ENCODE measurements around the gene GRIK4. TPM values are rescaled to one million over a fixed set of nuclear protein-coding genes. Genes with fewer than 3 reads are reported as not detected.

The GRIK4 gene
- total and polyA plus RNA-seq, 2 donors (not counting 1 experiment from before 2014, with no cell fraction given), result 0.12 to 0.27 TPM

DNA sequence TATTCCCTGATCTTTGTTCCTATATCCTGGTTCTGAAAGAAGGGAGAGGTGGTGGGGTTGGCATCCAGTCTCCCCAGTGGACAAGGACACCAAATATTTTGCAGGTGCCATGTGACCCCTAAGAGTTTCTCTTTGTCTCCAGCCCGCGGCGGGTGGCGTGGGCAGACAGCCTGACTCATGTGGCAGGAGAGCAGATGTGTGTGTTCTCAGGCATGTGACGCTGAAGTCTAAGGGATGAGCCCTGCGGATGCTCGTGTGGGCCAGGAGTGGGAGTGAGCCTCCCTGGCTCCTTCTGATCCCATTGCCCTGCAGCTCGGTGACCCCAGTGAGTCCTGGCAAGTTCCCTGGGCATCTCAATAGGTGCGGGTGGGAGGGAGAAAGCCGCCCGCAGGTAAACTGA, 417.5 kb downstream of the GRIK4 start:
- ATAC-seq (ENCODE audit: low read depth) (no peak), DNase-seq (no peak)
- intact Hi-C loops (cut with micrococcal nuclease), result no loop called here
- Mint-ChIP-seq H3K9me3 (ENCODE audit: insufficient read depth) (no peaks in the 10 kb centered on the region), H3K27me3 (peaks cover 6% of the 10 kb centered on the region), H3K4me1 (peaks cover 17% of the 10 kb centered on the region), H3K27ac (no peak overlapping the region), H3K4me3 (no peak overlapping the region)
- Histone ChIP-seq H3K36me3 (replicated peaks in 1 of 2; ENCODE audit: control extremely low read depth in 1 of 2, control insufficient read depth in 1 of 2, extremely low read depth in 1 of 2, insufficient read depth in 2 of 2, low read length in 1 of 2) (no peaks in the 10 kb centered on the region), H3K4me1 (ENCODE audit: control insufficient read depth in 2 of 2, insufficient read depth in 2 of 2, low read length in 2 of 2) (peaks cover 9 to 15% of the 10 kb centered on the region in 2 donors), H3K27me3 (replicated peaks in 1 of 4; ENCODE audit: control extremely low read depth in 1 of 4, control insufficient read depth in 3 of 4, insufficient read depth in 4 of 4, low read length in 3 of 4) (no peaks in the 10 kb centered on the region), H3K9me3 (ENCODE audit: control extremely low read depth in 1 of 3, control insufficient read depth in 2 of 3, insufficient read depth in 1 of 3, low read length in 2 of 3) (peaks cover 0 to under 1% (median 0%) of the 10 kb centered on the region in 3 donors), H3K79me2 (ENCODE audit: control insufficient read depth, insufficient read depth, low read length) (no peaks in the 10 kb centered on the region), H3K4me2 (replicated peaks; ENCODE audit: low read depth, low read length, poor library complexity, severe bottlenecking) (no peak overlapping the region), H3K9ac (ENCODE audit: low read length) (no peak overlapping the region), H3K27ac (ENCODE audit: low read length in 2 of 2) (no peak overlapping the region), H3K4me3 (ENCODE audit: control extremely low read depth in 1 of 5, extremely low read depth in 1 of 5, insufficient read depth in 1 of 5, low read depth in 2 of 5, low read length in 4 of 5) (no peak overlapping the region), H2AFZ (ENCODE audit: insufficient read depth, low read depth, low read length, poor library complexity, severe bottlenecking) (no peak overlapping the region), H4K20me1 (ENCODE audit: control insufficient read depth, insufficient read depth, low read length, poor library complexity, severe bottlenecking) (no peaks in the 10 kb centered on the region)
- TF ChIP-seq, protein P1, sequence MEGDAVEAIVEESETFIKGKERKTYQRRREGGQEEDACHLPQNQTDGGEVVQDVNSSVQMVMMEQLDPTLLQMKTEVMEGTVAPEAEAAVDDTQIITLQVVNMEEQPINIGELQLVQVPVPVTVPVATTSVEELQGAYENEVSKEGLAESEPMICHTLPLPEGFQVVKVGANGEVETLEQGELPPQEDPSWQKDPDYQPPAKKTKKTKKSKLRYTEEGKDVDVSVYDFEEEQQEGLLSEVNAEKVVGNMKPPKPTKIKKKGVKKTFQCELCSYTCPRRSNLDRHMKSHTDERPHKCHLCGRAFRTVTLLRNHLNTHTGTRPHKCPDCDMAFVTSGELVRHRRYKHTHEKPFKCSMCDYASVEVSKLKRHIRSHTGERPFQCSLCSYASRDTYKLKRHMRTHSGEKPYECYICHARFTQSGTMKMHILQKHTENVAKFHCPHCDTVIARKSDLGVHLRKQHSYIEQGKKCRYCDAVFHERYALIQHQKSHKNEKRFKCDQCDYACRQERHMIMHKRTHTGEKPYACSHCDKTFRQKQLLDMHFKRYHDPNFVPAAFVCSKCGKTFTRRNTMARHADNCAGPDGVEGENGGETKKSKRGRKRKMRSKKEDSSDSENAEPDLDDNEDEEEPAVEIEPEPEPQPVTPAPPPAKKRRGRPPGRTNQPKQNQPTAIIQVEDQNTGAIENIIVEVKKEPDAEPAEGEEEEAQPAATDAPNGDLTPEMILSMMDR (IDR thresholded peaks at IDR 0.05), result no peak
- TF ChIP-seq EZH2 (IDR thresholded peaks at IDR 0.05; ENCODE audit: borderline replicate concordance, insufficient read depth, low read depth, low read length, poor library complexity, severe bottlenecking), result no peak
- 92% methylated on average over 9 of the region's 11 CpGs for WGBS (ENCODE audit: insufficient coverage)
- POLR2A ChIA-PET, result no interaction called here
- CTCF ChIA-PET, result interaction anchor here (0.5 to 1.3 kb wide), 2 partner anchors 16 to 766 kb away, joined by 4 read pairs; no protein-coding TSS in a partner anchor

DNA sequence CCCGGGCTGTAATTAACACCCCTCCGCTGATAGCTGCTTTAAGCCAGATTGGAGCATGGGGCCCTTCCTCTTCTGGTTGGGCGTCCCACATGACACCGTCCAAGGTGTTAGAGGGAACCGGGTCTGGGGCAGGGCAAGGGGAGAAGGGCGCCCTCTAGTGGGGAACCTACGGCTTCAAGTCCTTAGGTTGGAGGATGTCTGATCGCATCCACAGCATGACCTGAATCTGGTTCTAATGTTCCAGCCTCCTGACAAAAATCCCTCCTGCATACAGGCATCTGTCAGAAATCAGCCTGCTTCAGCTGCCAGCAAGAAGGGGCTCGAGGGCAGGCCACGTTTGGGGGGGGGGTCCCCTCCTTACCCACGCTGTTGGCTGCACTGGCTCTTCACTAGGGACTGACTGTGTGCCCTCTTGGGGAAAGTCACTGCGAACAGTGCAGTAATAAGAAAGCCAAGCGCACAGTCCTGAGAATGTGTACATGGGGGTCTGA, 418.2 kb downstream of the GRIK4 start:
- 58% methylated on average over 6 of the region's 13 CpGs for WGBS (ENCODE audit: insufficient coverage)
- POLR2A ChIA-PET, result no interaction called here
- H3K9ac ChIP-seq (ENCODE audit: low read length), result no peak overlapping the region

More for the DNA sequence above, 418.2 kb downstream of the GRIK4 start:
- Mint-ChIP-seq H3K4me1 (peaks cover 17% of the 10 kb centered on the region), H3K4me3 (no peak overlapping the region), H3K9me3 (ENCODE audit: insufficient read depth) (no peaks in the 10 kb centered on the region), H3K27me3 (peaks cover 6% of the 10 kb centered on the region), H3K27ac (no peak overlapping the region)
- TF ChIP-seq, protein P1 (IDR thresholded peaks at IDR 0.05), result peak; percentile 49
- TF ChIP-seq EZH2 (IDR thresholded peaks at IDR 0.05; ENCODE audit: borderline replicate concordance, insufficient read depth, low read depth, low read length, poor library complexity, severe bottlenecking), result no peak
- no peaks in the 10 kb centered on the region for H4K20me1 ChIP-seq (ENCODE audit: control insufficient read depth, insufficient read depth, low read length, poor library complexity, severe bottlenecking)
- DNase-seq, result peak; percentile 56
- CTCF ChIA-PET, result interaction anchor here (0.7 to 1.8 kb wide), 3 partner anchors 8 to 26 kb away, joined by 3 to 4 read pairs (median 3); no protein-coding TSS in a partner anchor
- ATAC-seq (ENCODE audit: low read depth), result no peak
- no peak overlapping the region for H3K4me3 ChIP-seq (ENCODE audit: control extremely low read depth in 1 of 5, extremely low read depth in 1 of 5, insufficient read depth in 1 of 5, low read depth in 2 of 5, low read length in 4 of 5)
- H2AFZ ChIP-seq (ENCODE audit: insufficient read depth, low read depth, low read length, poor library complexity, severe bottlenecking), result no peak overlapping the region
- H3K79me2 ChIP-seq (ENCODE audit: control insufficient read depth, insufficient read depth, low read length), result no peaks in the 10 kb centered on the region
- no peak overlapping the region for H3K27ac ChIP-seq (ENCODE audit: low read length in 2 of 2)
- no peaks in the 10 kb centered on the region for H3K36me3 ChIP-seq (replicated peaks in 1 of 2; ENCODE audit: control extremely low read depth in 1 of 2, control insufficient read depth in 1 of 2, extremely low read depth in 1 of 2, insufficient read depth in 2 of 2, low read length in 1 of 2)
- peaks cover 0 to 4% (median 0%) of the 10 kb centered on the region in 3 donors for H3K9me3 ChIP-seq (ENCODE audit: control extremely low read depth in 1 of 3, control insufficient read depth in 2 of 3, insufficient read depth in 1 of 3, low read length in 2 of 3)
- peaks cover 9 to 15% of the 10 kb centered on the region in 2 donors for H3K4me1 ChIP-seq (ENCODE audit: control insufficient read depth in 2 of 2, insufficient read depth in 2 of 2, low read length in 2 of 2)
- no peaks in the 10 kb centered on the region for H3K27me3 ChIP-seq (replicated peaks in 1 of 4; ENCODE audit: control extremely low read depth in 1 of 4, control insufficient read depth in 3 of 4, insufficient read depth in 4 of 4, low read length in 3 of 4)
- intact Hi-C loops (cut with micrococcal nuclease), result no loop called here
- H3K4me2 ChIP-seq (replicated peaks; ENCODE audit: low read depth, low read length, poor library complexity, severe bottlenecking), result no peak overlapping the region
